GM18873 (cell line): ENCODE data around the gene CD46.

Experiments
- ATAC-seq: cut with Tn5 transposase; IDR thresholded peaks from one replicate; pipeline ENCODE4 v1.9.1; 2021; ENCODE audit warnings: mild to moderate bottlenecking, moderate library complexity, moderate number of reproducible peaks; ENCODE audit not compliant: unreplicated experiment, low FRiP score

Gene CD46

DNA sequence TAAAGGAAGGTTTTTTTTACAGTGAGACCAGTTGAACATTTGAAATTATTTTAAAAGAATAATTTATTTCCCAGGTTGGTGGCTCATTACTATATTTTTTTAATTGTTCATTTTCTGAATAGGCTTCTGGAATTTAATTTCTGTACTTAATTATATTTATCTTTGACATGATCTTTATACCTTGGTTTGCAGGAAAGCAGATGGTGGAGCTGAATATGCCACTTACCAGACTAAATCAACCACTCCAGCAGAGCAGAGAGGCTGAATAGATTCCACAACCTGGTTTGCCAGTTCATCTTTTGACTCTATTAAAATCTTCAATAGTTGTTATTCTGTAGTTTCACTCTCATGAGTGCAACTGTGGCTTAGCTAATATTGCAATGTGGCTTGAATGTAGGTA, 41.5 kb downstream of the CD46 start:
- no peak for ATAC-seq

DNA sequence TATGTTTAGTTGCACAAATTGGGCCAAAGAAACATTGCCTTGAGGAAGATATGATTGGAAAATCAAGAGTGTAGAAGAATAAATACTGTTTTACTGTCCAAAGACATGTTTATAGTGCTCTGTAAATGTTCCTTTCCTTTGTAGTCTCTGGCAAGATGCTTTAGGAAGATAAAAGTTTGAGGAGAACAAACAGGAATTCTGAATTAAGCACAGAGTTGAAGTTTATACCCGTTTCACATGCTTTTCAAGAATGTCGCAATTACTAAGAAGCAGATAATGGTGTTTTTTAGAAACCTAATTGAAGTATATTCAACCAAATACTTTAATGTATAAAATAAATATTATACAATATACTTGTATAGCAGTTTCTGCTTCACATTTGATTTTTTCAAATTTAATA, 43.0 kb downstream of the CD46 start:
- no peak for ATAC-seq

DNA sequence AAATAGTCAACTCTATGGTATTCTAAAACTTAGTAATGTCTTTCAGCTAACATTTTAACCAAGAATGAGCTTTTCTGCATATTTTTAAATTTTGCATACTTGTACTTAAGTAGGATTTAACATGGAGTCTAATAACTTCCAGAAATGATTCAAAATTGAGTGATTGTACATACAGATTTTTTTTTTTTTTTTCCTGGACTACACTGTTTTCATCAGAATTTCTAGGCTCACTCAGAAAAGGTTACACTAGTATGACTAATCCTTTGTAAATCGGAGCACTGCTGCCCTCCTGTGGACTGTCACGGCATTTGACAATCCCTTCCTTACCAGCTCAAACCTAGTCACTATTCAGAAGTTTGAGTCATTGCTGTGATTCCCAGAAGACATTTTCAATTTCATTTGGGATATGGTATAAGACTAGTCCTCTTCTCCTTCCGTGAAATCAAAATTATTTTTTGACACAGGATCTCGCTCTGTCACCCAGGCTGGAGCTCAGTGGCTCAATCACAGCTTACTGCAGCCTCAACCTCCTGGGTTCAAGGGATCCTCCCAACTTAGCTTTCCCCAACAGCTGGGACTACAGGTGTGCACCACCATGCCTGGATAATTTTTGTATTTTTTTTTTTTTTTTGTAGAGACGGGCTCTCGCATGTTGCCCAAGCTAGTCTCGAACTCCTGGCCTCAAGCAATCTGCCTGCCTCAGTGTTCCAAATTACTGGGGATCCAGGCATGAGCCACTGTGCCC, 45.5 kb downstream of the CD46 start:
- ATAC-seq, result no peak

DNA sequence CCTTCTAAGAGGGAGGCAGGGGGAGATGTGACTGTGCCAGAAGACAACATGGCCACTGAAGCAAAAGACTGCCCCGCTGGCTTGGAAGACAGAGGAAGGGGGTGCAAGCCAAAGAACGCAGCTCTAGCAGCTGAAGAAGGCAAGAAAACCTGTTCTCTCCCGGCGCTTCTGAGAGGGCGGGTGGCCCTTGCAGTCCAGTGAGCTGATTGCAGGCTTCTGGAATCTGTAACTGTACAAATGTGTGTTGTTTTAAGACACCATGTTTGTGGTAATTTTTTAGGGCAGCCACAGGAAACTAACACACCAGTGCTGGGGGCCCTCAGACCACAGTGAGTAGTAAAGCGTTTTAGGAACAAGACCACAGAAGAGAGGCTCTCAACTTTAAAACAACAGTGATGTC, 47.0 kb downstream of the CD46 start:
- no peak for ATAC-seq

DNA sequence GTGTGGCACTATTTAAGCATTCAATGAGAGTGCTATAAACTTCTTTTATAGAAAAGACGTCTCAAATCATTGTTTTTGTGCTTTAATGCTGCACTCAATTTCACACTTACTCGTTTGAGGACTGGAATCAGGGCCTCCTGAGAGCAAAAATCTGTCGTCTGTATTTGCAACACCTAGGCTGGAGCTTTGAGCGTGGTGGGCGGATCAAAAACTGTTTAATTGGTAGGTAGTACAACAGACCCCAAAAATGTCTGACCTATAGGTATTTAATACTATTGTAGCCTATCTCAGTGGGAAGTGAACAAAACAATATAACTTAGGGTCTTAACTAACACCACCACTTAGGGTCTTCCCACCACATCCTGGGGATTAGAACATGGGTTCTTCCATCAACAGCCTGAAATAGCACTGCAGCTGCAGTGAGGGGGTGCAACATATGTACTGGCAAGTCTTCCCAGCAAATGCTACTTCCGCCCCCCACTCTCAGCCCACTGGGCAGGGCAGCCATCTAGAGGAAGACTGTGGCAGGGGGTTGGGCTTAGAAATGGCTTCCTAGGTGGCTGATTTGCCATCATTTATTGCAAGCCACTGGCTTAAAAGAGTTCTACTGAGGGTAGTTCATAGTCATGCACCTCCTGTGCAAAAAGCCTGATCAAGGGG, 48.3 kb downstream of the CD46 start:
- no peak for ATAC-seq

DNA sequence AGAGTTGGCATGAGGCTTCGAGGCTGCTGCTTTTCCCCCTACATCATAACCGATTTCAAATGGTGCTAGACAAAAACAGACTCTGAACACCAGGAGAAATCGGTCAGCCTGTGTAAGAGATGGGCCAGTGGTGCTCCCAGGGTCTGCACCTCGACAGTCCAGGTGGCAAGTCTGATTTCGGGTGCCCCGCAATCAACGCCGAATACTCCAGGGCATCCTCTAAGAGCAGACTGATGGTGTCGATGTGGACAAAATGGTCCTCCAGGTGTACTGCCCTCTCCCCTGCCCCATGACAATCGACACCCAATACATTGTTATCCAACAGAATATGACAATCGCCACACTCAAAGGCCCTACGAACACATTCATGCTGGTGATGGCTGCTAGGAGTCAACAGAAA, 50.0 kb downstream of the CD46 start:
- no peak for ATAC-seq

DNA sequence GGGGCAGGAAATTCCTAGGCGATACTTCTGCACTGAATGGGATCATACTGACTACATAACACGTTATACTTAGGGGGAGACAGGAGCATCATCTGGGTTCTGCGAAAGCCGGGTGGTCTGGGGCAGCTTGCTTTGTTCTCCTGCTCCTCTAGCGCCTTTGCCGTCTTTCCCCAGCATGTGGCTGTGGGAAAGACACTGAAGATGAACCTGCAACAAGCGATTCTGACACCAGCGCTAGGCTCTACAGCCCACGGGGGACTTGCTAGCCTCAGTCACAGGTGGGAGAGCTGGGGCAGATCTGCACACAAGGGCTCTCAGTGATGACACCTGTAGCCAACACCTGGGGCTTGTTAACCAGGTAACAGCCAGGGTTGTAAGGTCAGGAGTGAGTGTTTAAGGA, 51.8 kb downstream of the CD46 start:
- no peak for ATAC-seq

DNA sequence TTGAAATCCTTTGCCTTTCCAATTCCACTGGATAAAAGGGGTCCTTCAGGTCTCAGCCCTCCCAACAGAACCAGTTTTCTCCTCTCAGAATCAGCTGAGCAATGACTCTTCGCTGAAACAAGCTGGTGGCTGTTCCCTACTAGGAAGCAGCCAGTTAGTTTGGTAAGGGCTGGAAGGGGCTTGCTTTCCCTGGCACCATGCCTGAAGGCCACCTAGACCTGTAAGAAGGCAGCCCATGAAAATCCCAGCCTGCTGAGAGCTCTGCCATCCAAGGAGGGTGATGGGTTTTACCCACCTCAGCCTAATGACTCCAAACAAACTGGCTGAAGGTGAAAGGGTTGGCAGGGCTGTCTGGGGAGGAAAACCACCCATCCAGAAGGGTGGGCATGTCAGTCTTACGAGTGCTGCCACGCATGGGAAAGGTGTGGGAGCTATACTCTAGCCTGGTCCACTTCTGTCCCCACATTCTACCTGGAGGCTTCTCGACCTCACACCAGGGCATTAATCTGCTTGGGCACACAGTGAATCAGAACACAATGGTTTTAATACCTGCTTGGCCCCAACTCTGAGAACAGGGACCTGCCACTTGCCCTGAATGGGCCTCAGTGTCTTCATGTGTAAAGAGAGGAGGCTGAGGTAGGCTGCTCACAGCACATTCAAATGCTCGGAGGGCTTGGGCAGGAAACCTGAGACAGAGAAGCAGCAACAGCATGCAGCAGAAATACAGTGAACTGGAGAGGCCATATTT, 53.0 kb downstream of the CD46 start:
- ATAC-seq, result no peak

DNA sequence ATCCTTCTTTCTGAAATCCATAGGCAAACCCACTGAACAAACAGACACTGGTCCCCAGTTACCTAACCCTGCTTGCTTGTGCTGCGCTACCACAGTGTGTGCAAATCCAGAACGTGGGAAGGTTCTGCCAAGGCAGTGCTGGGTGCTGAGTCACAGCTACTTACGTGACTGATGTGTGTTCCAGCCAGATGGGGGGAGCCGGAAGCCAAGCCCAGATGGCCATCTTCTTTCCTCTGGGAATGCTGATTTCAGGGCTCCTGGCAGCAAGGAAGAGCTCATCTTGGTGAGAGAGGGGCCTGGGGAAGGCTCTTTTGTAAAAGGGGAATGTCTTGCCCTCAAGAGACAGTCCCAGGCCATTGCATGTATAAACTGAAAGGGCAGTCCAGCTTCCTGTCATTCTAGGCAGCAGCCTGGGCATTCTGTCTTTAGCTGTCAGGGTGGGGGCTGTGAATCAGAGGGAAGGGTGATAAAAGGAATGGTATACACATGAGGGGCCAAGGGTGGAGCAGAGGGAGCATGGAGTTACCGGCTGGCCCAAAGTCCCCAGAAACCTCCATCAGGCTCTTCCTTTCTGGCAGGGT, 54.1 kb downstream of the CD46 start:
- ATAC-seq, result no peak

DNA sequence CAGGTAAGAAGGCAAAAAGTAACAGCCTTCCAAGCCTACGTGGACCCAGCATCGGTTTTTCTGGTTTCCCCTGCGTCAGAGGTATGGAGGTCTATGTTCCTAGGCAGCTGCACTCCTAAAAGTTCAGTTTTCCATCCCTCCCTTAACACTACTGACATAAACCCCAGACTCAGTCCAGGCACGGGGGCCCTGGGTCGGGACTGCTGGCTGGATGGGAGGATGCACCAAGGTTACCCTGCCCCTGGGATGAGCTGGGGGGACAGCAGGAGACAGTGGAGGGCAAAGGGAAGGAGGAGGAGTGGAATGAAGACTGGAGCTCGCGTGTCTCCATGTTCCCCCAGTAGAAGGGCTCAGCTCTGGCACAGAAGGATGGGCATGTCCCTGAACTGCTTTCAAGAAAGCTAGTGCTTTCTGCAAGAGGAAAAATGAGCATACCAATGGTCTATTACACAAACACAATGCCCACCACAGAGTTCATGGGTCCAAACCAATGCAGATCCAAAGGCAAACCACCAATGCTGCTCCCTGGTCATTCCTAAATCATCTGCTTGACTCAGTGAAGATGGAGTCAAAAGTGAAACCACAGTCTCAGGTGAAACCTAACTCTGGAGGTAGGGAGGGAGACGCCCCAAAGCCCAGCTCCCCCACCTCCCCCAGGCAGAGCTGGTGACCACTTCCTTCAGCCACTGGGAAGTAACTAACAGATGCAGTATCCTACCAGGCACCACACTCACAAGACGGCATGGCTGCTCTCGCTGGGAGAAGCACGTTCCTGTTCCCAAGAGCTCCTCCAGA, 54.9 kb downstream of the CD46 start:
- no peak for ATAC-seq

DNA sequence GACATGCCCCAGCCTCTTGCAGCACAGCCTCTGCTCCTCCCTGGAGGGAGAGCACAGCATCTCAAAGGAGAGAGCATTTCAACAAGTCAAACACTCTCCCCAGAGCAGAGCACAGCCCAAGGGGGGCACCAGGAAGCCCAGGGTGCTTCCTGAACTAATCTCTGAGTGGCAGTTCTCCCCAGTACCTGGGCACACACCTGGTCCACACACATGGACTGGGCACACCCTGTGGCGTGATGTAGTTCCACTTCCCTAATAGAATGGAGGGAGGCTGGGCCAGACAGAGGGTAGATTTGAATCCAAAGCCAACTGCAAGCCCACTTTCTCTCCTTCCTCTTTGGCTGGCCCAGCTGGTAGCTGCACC, 55.5 kb downstream of the CD46 start:
- no peak for ATAC-seq

DNA sequence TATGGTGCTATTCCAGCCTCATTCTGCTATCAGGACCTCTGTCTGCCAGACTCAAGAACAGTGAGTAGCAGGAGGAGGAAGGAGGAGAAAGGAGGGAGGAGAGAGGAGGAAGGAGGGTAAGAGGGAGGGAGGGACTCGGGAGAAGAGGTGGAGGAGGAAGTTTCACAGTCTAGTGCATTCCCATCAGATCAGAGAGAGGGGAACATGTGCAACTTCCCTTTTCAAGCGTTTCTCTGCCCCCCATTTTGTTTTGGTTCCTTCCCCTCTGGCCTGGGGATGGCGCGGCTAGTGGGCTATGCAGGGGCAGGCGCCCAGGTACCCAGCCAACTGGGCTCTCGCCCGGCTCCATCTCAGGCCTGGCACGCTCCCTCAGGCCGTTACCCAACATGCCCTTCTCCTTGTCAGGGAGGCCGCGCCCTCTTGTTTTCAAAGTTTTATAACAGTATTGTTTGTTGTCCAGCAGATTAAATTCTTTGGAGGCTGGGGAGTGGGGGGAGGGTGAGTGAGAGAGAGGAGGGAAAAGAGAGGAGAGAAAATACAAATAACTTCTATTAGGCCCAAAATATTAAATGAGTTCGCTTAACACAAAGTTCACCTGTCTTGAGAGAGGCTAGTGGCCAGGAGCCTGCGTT, 56.0 kb downstream of the CD46 start:
- ATAC-seq, result no peak

DNA sequence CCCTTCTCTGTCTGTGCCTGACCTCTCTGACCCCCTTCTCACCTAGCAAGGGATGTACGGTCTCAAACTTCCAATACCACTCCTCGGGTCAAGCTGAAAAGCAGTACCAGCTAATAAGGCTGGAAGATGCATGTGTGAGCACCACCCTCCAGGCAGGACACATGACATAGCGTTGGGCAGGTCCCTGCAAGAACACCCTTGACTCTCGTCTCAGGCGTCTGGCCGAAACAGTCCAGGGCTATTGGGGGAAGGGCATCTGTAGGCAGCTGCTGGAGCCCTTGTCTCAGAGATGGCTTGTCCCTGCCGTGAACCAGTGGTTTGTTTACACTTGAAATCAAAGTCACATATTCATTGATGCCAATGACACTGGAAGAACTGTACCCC, 56.5 kb downstream of the CD46 start:
- no peak for ATAC-seq

DNA sequence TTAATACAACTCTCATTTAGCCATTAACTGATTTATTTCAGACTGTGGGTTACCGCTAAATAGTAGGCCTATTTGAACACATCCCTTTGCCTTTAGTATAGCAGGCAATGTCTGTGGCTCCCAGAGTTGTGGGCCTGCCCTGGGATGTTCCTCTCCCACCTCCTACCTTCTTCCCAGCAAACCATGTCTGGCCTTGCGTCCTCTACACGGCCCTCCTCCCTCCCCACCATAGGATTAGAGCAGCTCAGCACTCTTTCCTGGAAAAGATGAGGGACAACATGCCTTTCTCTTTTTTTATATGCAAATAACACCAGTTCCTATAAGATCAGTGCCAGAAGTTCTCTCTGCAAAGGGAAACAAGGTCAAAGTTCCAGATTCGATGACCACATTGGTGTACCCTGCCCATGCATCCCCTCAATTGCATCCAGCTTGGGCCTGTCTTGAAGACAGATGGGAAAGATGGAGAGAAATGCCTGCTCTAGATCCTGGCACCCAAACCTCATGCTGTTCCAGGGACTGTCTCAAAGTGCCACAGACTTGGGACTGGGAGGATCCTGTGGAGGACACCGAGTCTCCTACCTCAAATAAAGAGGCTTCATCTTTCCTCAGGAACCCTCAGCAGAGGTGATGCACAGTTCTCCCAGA, 57.2 kb downstream of the CD46 start:
- no peak for ATAC-seq

DNA sequence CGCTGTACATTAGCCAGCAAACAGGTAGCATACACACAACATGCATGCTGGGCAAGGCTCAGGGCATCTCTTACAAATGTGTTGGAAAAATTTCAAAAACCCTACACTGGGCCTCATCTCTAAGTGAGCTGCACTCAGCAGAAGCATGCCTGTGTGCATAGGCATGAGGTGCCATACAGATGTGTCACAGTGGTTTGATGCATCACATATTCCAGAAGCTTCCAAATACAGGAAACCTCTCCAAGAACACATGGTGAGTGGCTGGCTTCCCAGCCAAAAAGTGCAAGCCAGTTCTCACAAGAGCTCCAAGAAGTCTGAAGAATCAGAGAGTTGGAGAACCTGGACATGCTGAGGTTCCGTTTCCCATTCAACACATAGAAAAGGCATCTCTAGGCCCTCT, 58.3 kb downstream of the CD46 start:
- ATAC-seq, result no peak

DNA sequence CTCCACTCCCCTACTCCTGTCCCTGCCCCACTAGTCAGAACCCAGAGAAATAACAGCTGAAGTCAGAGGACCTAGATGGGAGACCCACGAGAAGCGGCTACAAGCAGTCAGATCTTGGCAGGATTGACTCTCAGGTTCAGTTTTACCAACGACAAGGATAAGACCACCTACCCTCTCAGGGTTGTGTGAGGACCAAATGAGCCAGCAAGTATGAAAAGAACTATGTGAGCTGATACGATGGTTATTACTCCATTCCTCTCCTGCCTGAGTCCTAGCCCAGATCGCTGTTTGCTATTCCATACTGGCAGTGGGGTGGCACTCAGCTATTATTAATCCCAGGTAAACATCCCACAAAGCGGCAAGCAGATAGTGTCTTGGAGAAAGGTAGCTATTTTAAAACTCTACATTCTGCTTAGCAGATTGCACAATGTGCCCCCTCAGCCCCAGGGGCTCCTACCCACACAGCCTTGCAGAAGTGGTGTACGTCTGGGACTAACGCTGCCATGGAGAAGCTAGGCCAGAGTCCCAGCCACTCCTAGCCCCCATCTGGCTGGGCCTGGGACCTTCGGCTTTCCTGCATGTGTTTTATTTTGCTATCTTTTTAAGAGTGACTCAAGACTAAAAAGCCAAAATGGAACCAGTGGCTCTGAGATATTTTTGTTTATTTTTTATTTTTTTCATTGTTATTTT, 58.9 kb downstream of the CD46 start:
- no peak for ATAC-seq

DNA sequence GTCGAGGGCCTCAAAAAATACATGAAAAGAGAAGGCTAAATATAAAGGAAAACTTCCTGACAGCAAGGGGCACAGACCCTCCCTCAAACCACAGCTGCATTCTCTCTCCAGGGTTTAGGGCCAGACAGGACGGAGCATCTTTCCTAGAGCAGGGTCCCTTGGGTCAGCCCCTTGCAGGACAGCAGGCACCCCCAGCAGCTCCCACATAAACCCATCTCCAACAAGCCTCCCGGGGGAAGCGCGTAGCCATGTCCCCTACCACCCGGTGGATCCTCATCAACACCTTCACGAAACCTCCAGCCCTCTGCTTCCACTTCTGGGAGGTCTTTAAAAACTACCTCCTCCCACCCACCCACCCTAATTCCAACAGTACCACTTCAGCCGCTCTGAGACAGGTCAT, 59.5 kb downstream of the CD46 start:
- no peak for ATAC-seq

DNA sequence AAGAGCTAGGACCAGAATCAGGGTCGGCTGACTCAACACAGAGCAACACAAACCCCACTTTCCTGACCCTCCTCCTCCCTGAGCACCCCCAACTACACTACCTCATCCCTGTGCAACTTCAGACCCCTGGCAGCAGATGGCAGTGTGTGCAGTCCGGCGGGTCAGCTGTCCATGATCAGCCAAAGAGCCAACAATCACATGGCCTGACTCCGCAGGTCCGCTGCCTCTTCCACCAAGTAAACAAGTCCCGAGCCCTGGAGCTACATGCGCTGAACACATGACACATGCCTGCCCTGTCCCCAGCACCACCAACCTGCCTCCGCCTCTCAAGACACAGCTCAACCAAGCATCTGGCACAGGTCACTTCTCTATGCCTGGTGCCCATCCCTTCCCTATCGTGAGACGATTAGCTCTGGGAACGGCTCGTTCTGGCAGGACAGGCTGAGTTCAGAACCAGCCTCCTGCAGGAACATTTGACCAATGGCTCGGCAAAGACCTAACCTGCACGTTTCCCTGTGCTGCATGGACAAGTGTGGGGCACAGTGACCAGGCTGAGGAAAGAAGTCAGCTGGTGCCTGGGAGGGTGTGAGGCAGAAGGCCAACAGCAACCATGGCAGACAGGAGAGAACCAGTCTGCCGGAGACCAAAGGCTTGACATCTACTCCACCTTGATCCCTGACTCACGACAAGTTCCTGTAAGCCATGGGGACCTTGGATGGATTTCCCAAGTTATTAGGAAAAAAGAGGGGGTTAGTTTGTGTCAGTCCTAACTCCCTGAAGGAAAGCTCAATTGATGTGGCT, 60.3 kb downstream of the CD46 start:
- no peak for ATAC-seq
